ENCODE data around the gene CEPT1. TPM values are rescaled to one million over a fixed set of nuclear protein-coding genes. Genes with fewer than 3 reads are reported as not detected.

CEPT1 gene
- total and polyA plus RNA-seq, 4 donors: 36.9 to 69.5 (median 43.9) TPM

- H3K27ac ChIP-seq (ENCODE audit: low read depth, low read length): no peak overlapping the region
- peaks cover 10% of the 10 kb centered on the region for H3K4me1 ChIP-seq (ENCODE audit: control insufficient read depth, insufficient read depth, low read length)
Measured at GRCh38 chr1:111204983-111205713, 65.1 kb downstream of the CEPT1 start.

GRCh38 chr1:111205714-111206050 is 65.7 kb downstream of the CEPT1 start:
- peaks cover 10% of the 10 kb centered on the region for H3K4me1 ChIP-seq (ENCODE audit: control insufficient read depth, insufficient read depth, low read length)
- no peak overlapping the region for H3K27ac ChIP-seq (ENCODE audit: low read depth, low read length)
- H3K36me3 ChIP-seq (ENCODE audit: control insufficient read depth, insufficient read depth, low read length): no peaks in the 10 kb centered on the region
- DNase-seq (ENCODE audit: low read depth in 4 of 6, low spot score in 6 of 6): no peak
- peaks cover 41% of the 10 kb centered on the region for H3K27me3 ChIP-seq (ENCODE audit: control insufficient read depth, insufficient read depth, low read length)
- H3K4me3 ChIP-seq (ENCODE audit: low read depth, low read length): no peak overlapping the region
- no CpG with 5 or more reads among the region's 2 CpGs for WGBS (ENCODE audit: insufficient coverage)
- H3K9me3 ChIP-seq (ENCODE audit: control insufficient read depth, insufficient read depth, low read length): no peaks in the 10 kb centered on the region

More at GRCh38 chr1:111204983-111205713, 65.1 kb downstream of the CEPT1 start:
- no peak for DNase-seq (ENCODE audit: low read depth in 4 of 6, low spot score in 6 of 6)
- Histone ChIP-seq H3K36me3 (ENCODE audit: control insufficient read depth, insufficient read depth, low read length) (no peaks in the 10 kb centered on the region), H3K9me3 (ENCODE audit: control insufficient read depth, insufficient read depth, low read length) (no peaks in the 10 kb centered on the region), H3K4me3 (ENCODE audit: low read depth, low read length) (no peak overlapping the region), H3K27me3 (ENCODE audit: control insufficient read depth, insufficient read depth, low read length) (peaks cover 42% of the 10 kb centered on the region)
- 69% methylated on average over 7 of the region's 9 CpGs for WGBS (ENCODE audit: insufficient coverage)

- Histone ChIP-seq H3K27ac (ENCODE audit: low read depth, low read length) (no peak overlapping the region), H3K4me3 (ENCODE audit: low read depth, low read length) (no peak overlapping the region), H3K36me3 (ENCODE audit: control insufficient read depth, insufficient read depth, low read length) (no peaks in the 10 kb centered on the region), H3K9me3 (ENCODE audit: control insufficient read depth, insufficient read depth, low read length) (no peaks in the 10 kb centered on the region), H3K4me1 (ENCODE audit: control insufficient read depth, insufficient read depth, low read length) (peaks cover 4% of the 10 kb centered on the region), H3K27me3 (ENCODE audit: control insufficient read depth, insufficient read depth, low read length) (peaks cover 22% of the 10 kb centered on the region)
- WGBS (ENCODE audit: insufficient coverage): 63% methylated on average over 1 of the region's 1 CpG
- no peak for DNase-seq (ENCODE audit: low read depth in 4 of 6, low spot score in 6 of 6)
Measured at GRCh38 chr1:111208921-111209320, 68.9 kb downstream of the CEPT1 start.

- no peak overlapping the region for H3K27ac ChIP-seq (ENCODE audit: low read depth, low read length)
- no CpG with 5 or more reads among the region's 4 CpGs for WGBS (ENCODE audit: insufficient coverage)
- H3K36me3 ChIP-seq (ENCODE audit: control insufficient read depth, insufficient read depth, low read length): no peaks in the 10 kb centered on the region
- peaks cover under 1% of the 10 kb centered on the region for H3K4me1 ChIP-seq (ENCODE audit: control insufficient read depth, insufficient read depth, low read length)
- H3K9me3 ChIP-seq (ENCODE audit: control insufficient read depth, insufficient read depth, low read length): no peaks in the 10 kb centered on the region
- no peak overlapping the region for H3K4me3 ChIP-seq (ENCODE audit: low read depth, low read length)
- DNase-seq (ENCODE audit: low read depth in 4 of 6, low spot score in 6 of 6): no peak
- peaks cover 15% of the 10 kb centered on the region for H3K27me3 ChIP-seq (ENCODE audit: control insufficient read depth, insufficient read depth, low read length)
Measured at GRCh38 chr1:111209622-111210021, 69.6 kb downstream of the CEPT1 start.

- Histone ChIP-seq H3K4me3 (ENCODE audit: low read depth, low read length) (no peak overlapping the region), H3K27ac (ENCODE audit: low read depth, low read length) (no peak overlapping the region), H3K4me1 (ENCODE audit: control insufficient read depth, insufficient read depth, low read length) (no peaks in the 10 kb centered on the region), H3K9me3 (ENCODE audit: control insufficient read depth, insufficient read depth, low read length) (no peaks in the 10 kb centered on the region), H3K36me3 (ENCODE audit: control insufficient read depth, insufficient read depth, low read length) (no peaks in the 10 kb centered on the region), H3K27me3 (ENCODE audit: control insufficient read depth, insufficient read depth, low read length) (peaks cover 5% of the 10 kb centered on the region)
- no CpG with 5 or more reads among the region's 1 CpG for WGBS (ENCODE audit: insufficient coverage)
- DNase-seq (ENCODE audit: low read depth in 4 of 6, low spot score in 6 of 6): no peak
Measured at GRCh38 chr1:111211921-111212320, 71.9 kb downstream of the CEPT1 start.

- no peak overlapping the region for H3K4me3 ChIP-seq (ENCODE audit: low read depth, low read length)
- H3K27me3 ChIP-seq (ENCODE audit: control insufficient read depth, insufficient read depth, low read length): peaks cover 4% of the 10 kb centered on the region
- no peaks in the 10 kb centered on the region for H3K9me3 ChIP-seq (ENCODE audit: control insufficient read depth, insufficient read depth, low read length)
- WGBS (ENCODE audit: insufficient coverage): 100% methylated on average over 1 of the region's 5 CpGs
- H3K4me1 ChIP-seq (ENCODE audit: control insufficient read depth, insufficient read depth, low read length): no peaks in the 10 kb centered on the region
- H3K27ac ChIP-seq (ENCODE audit: low read depth, low read length): no peak overlapping the region
- H3K36me3 ChIP-seq (ENCODE audit: control insufficient read depth, insufficient read depth, low read length): no peaks in the 10 kb centered on the region
- no peak for DNase-seq (ENCODE audit: low read depth in 4 of 6, low spot score in 6 of 6)
Measured at GRCh38 chr1:111212634-111213335, 72.8 kb downstream of the CEPT1 start.

GRCh38 chr1:111213412-111213811 is 73.4 kb downstream of the CEPT1 start:
- Histone ChIP-seq H3K9me3 (ENCODE audit: control insufficient read depth, insufficient read depth, low read length) (no peaks in the 10 kb centered on the region), H3K4me1 (ENCODE audit: control insufficient read depth, insufficient read depth, low read length) (no peaks in the 10 kb centered on the region), H3K27me3 (ENCODE audit: control insufficient read depth, insufficient read depth, low read length) (peaks cover 4% of the 10 kb centered on the region), H3K27ac (ENCODE audit: low read depth, low read length) (no peak overlapping the region), H3K36me3 (ENCODE audit: control insufficient read depth, insufficient read depth, low read length) (no peaks in the 10 kb centered on the region), H3K4me3 (ENCODE audit: low read depth, low read length) (no peak overlapping the region)
- no peak for DNase-seq (ENCODE audit: low read depth in 4 of 6, low spot score in 6 of 6)
- WGBS (ENCODE audit: insufficient coverage): 93% methylated on average over 6 of the region's 6 CpGs

GRCh38 chr1:111214074-111214801 is 74.2 kb downstream of the CEPT1 start:
- Histone ChIP-seq H3K9me3 (ENCODE audit: control insufficient read depth, insufficient read depth, low read length) (no peaks in the 10 kb centered on the region), H3K4me1 (ENCODE audit: control insufficient read depth, insufficient read depth, low read length) (no peaks in the 10 kb centered on the region), H3K27ac (ENCODE audit: low read depth, low read length) (no peak overlapping the region), H3K36me3 (ENCODE audit: control insufficient read depth, insufficient read depth, low read length) (no peaks in the 10 kb centered on the region), H3K4me3 (ENCODE audit: low read depth, low read length) (no peak overlapping the region), H3K27me3 (ENCODE audit: control insufficient read depth, insufficient read depth, low read length) (no peaks in the 10 kb centered on the region)
- WGBS (ENCODE audit: insufficient coverage): 89% methylated on average over 4 of the region's 6 CpGs
- no peak for DNase-seq (ENCODE audit: low read depth in 4 of 6, low spot score in 6 of 6)

GRCh38 chr1:111214884-111215283 is 74.9 kb downstream of the CEPT1 start:
- Histone ChIP-seq H3K27me3 (ENCODE audit: control insufficient read depth, insufficient read depth, low read length) (no peaks in the 10 kb centered on the region), H3K9me3 (ENCODE audit: control insufficient read depth, insufficient read depth, low read length) (no peaks in the 10 kb centered on the region), H3K4me3 (ENCODE audit: low read depth, low read length) (no peak overlapping the region), H3K36me3 (ENCODE audit: control insufficient read depth, insufficient read depth, low read length) (no peaks in the 10 kb centered on the region), H3K4me1 (ENCODE audit: control insufficient read depth, insufficient read depth, low read length) (no peaks in the 10 kb centered on the region), H3K27ac (ENCODE audit: low read depth, low read length) (no peak overlapping the region)
- DNase-seq (ENCODE audit: low read depth in 4 of 6, low spot score in 6 of 6): no peak
- WGBS (ENCODE audit: insufficient coverage): 80% methylated on average over 2 of the region's 7 CpGs
